ENCODE data around the gene MEGF10.
A peak's percentile ranks its signal among the peaks of the same experiment; 100 is the strongest.

Gene MEGF10

DNA sequence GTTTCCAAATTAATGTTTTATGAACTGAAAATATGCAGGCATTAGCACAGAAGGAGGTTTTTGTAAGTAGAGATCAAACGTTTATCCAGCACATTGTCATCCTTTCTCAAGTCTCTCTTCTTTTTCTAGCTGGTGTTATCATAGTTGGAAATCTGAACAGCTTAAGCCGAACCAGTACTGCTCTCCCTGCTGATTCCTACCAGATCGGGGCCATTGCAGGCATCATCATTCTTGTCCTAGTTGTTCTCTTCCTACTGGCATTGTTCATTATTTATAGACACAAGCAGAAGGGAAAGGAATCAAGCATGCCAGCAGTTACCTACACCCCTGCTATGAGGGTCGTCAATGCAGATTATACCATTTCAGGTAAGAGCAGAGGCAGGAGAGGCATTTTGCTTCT lies 154.7 kb downstream of the MEGF10 start:
- no peak for DNase-seq

- no peak for DNase-seq
Observed at GRCh38 chr5:127446626-127447025, 156.0 kb downstream of the MEGF10 start.

DNA sequence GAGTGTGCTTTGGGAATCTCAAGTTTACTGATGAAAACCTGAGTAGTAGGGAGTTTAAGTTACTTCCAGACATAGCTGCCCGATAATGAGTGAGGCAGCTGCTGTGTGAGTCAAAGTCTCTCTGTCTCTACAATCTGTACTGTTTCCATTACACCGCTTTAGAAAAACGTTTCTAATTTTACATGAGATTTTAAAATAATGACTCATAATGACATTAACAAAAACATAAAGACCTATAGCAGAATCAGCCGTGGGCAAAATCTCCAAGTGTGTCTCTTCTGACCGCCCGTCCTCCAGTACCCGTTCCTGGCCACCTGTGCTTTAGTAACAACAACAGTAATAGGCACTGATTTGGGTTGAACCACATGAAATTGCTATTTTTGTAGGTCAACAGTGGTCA lies 157.2 kb downstream of the MEGF10 start:
- DNase-seq = no peak

- no peak for DNase-seq
Observed at GRCh38 chr5:127450046-127450445, 159.4 kb downstream of the MEGF10 start.

- no peak for DNase-seq
Observed at GRCh38 chr5:127451096-127451495, 160.5 kb downstream of the MEGF10 start.

DNA sequence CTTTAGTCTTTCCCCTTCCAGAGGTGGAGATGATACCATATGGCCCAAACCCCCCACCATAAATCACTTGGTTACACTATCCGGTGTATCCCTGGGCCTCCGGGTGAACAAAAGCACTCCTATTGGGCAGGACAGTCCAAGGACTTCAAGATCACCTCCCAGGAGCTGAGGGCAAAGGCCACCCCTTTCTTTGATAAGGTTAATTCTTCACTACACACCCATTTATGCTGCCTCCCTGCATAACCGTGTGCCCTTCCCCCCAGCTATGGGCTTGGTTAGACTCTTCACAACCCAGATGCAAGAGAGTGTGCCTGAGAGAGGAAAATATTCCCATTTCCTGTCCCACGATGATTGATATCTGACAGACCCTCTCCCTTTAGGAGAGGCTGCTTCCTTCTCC lies 162.0 kb downstream of the MEGF10 start:
- no peak for DNase-seq

GRCh38 chr5:127471211-127471610 lies 180.6 kb downstream of the MEGF10 start:
- DNase-seq = no peak

- DNase-seq = no peak
Observed at GRCh38 chr5:127472700-127473099, 182.1 kb downstream of the MEGF10 start.

- no peak for DNase-seq
Observed at GRCh38 chr5:127486471-127486870, 195.9 kb downstream of the MEGF10 start.

- DNase-seq = peak in 2 of 5 experiments; percentile 13 to 29
Observed at GRCh38 chr5:127492854-127493738, 202.5 kb downstream of the MEGF10 start.

- no peak for DNase-seq
Observed at GRCh38 chr5:127498548-127498947, 208.0 kb downstream of the MEGF10 start.

GRCh38 chr5:127505905-127506304 lies 215.3 kb downstream of the MEGF10 start:
- no peak for DNase-seq

DNA sequence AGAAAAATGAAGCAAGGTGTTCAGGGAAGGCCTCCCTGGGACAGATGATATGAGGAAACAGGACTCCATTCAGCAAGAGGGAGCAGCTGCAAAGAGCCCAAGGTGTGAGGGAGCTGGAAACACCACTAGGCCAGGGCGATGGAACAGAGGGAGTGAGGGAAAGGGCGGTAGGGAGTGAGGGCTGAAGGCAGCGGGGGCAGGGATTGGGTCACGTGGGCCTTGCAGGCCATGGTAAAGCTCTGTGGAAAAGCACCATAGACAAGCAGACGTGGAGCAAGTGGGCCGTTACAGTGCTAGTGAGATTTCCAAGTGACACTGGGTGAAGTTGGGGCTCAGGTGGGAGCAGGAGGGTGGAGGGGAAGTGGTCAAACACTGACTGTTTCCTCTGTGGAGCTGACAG lies 216.0 kb downstream of the MEGF10 start:
- no peak for DNase-seq

- DNase-seq = no peak
Observed at GRCh38 chr5:127508644-127509373, 218.2 kb downstream of the MEGF10 start.
